H1 (cell line): Measurements from ENCODE around the gene GRID1. TPM values are rescaled to one million over a fixed set of nuclear protein-coding genes. Genes with fewer than 3 reads are reported as not detected.
A peak's percentile ranks its signal among the peaks of the same experiment; 100 is the strongest.

Source experiments
- CTCF ChIA-PET: fragments of 300-600 bp; sonication (Branson Sonifier 250); formaldehyde crosslinking; loops from one replicate; lab custom pipeline; 2021; ENCODE audit not compliant: partially characterized antibody; lab: Charles Lee
- POLR2A ChIA-PET: fragments of 300-600 bp; sonication (Branson Sonifier 250); formaldehyde crosslinking; loops from one replicate; lab custom pipeline; 2021; ENCODE audit warnings: inconsistent platforms; ENCODE audit not compliant: partially characterized antibody; lab: Charles Lee
- DNase-seq, 2 experiments: peaks; one replicate each; pipeline versions ENCODE4 v3.0.0 to v3.0.0-alpha.2; 2010 to 2022; ENCODE audit warnings: low spot score in 2 of 2, low read depth in 1 of 2, mixed read lengths in 1 of 2
- FAIRE-seq: peaks from 2 replicates; lab custom pipeline; 2011; peaks lifted over from hg19 to GRCh38; lab: Jason Lieb, UNC
- H2AFZ ChIP-seq: 2 replicates; pipeline ENCODE4 v1.8.1; 2012; ENCODE audit warnings: low read length, inconsistent platforms
- H2AK5ac ChIP-seq: 2 replicates; pipeline ENCODE4 v1.6.1; 2013; ENCODE audit warnings: low read depth, low read length
- H2BK120ac ChIP-seq: replicated peaks from 2 replicates; pipeline ENCODE3; 2013; ENCODE audit warnings: low read depth, low read length, inconsistent platforms
- H2BK12ac ChIP-seq: 2 replicates; pipeline ENCODE4 v1.6.1; 2013; ENCODE audit warnings: low read depth, low read length
- H2BK15ac ChIP-seq: 2 replicates; pipeline ENCODE4 v1.6.1; 2013; ENCODE audit warnings: low read length
- H2BK20ac ChIP-seq: 2 replicates; pipeline ENCODE4 v1.6.1; 2013; ENCODE audit warnings: low read length
- H2BK5ac ChIP-seq: 2 replicates; pipeline ENCODE4 v1.6.1; 2013; ENCODE audit warnings: low read depth, low read length
- H3K14ac ChIP-seq: 2 replicates; pipeline ENCODE4 v1.6.1; 2013; ENCODE audit warnings: inconsistent platforms; ENCODE audit not compliant: insufficient read length
- H3K18ac ChIP-seq: 2 replicates; pipeline ENCODE4 v1.6.1; 2013; ENCODE audit warnings: low read length; ENCODE audit errors: extremely low read depth
- H3K23ac ChIP-seq: 2 replicates; pipeline ENCODE4 v1.6.1; 2013; ENCODE audit warnings: inconsistent platforms; ENCODE audit not compliant: insufficient read length
- H3K23me2 ChIP-seq: 2 replicates; pipeline ENCODE4 v1.6.1; 2013; ENCODE audit warnings: low read depth, low read length
- H3K27ac ChIP-seq: 2 replicates; pipeline ENCODE4 v1.6.1; 2011; ENCODE audit warnings: low read depth, low read length, inconsistent platforms
- H3K27me3 ChIP-seq, 4 experiments: replicated peaks in 1 of 4; 1 replicate in 1 of 4; 2 replicates in 3 of 4; pipeline versions ENCODE4 v1.6.1 to v1.8.1; 2011 to 2013; ENCODE audit warnings: low read length in 3 of 4, mild to moderate bottlenecking in 3 of 4, inconsistent platforms in 2 of 4, mixed read lengths in 2 of 4, moderate library complexity in 1 of 4; ENCODE audit not compliant: control insufficient read depth in 3 of 4, insufficient read depth in 3 of 4; ENCODE audit errors: extremely low read depth in 1 of 4
- H3K36me3 ChIP-seq, 4 experiments: 2 replicates each; pipeline versions ENCODE4 v1.6.1 to v1.8.1; 2011 to 2013; ENCODE audit warnings: mild to moderate bottlenecking in 4 of 4, low read length in 3 of 4, moderate library complexity in 2 of 4, control low read depth in 1 of 4, inconsistent platforms in 1 of 4; ENCODE audit not compliant: insufficient read depth in 4 of 4, control insufficient read depth in 2 of 4
- H3K4ac ChIP-seq: replicated peaks from 2 replicates; pipeline ENCODE3; 2013; ENCODE audit warnings: low read length, low read depth, mixed read lengths, inconsistent platforms; ENCODE audit not compliant: insufficient read length
- H3K4me1 ChIP-seq, 4 experiments: replicated peaks in 1 of 4; 1 replicate in 1 of 4; 2 replicates in 3 of 4; pipeline versions ENCODE4 v1.6.1 to v1.8.1; 2011 to 2013; ENCODE audit warnings: low read length in 3 of 4, inconsistent platforms in 2 of 4, mixed read lengths in 1 of 4; ENCODE audit not compliant: insufficient read depth in 4 of 4, control insufficient read depth in 3 of 4
- H3K4me2 ChIP-seq, 2 experiments: 2 replicates each; pipeline versions ENCODE4 v1.6.1 to v1.8.1; 2011 to 2013; ENCODE audit warnings: low read depth in 2 of 2, low read length in 2 of 2, control low read depth in 1 of 2, inconsistent platforms in 1 of 2, mild to moderate bottlenecking in 1 of 2; ENCODE audit not compliant: insufficient read depth in 1 of 2
- H3K4me3 ChIP-seq, 4 experiments: fragments of 200-600, 300-600 bp in 1 of 4; sonication (generic), shearing (Covaris generic), sonication (Bioruptor Twin) in 1 of 4; 2 replicates each; pipeline versions ENCODE4 v1.5.1 to v1.8.1; 2011 to 2016; ENCODE audit warnings: low read length in 4 of 4, low read depth in 3 of 4, control low read depth in 2 of 4, inconsistent platforms in 2 of 4, mild to moderate bottlenecking in 2 of 4, mixed read lengths in 1 of 4, moderate library complexity in 1 of 4; ENCODE audit not compliant: insufficient read depth in 2 of 4; ENCODE audit errors: extremely low read depth in 1 of 4
- H3K56ac ChIP-seq: replicated peaks from 2 replicates; pipeline ENCODE3; 2013; ENCODE audit warnings: low read depth, mild to moderate bottlenecking, mixed read lengths, low read length, inconsistent platforms; ENCODE audit not compliant: insufficient read length
- H3K79me1 ChIP-seq: 2 replicates; pipeline ENCODE4 v1.6.1; 2013; ENCODE audit warnings: low read depth, low read length, control low read depth
- H3K79me2 ChIP-seq, 2 experiments: 2 replicates each; pipeline versions ENCODE4 v1.6.1 to v1.8.1; 2012 to 2013; ENCODE audit warnings: low read length in 2 of 2, mild to moderate bottlenecking in 2 of 2, inconsistent platforms in 1 of 2; ENCODE audit not compliant: insufficient read depth in 2 of 2, control insufficient read depth in 1 of 2
- H3K9ac ChIP-seq, 4 experiments: replicated peaks in 1 of 4; 1 replicate in 1 of 4; 2 replicates in 3 of 4; pipeline versions ENCODE4 v1.6.1 to v1.8.1; 2011 to 2013; ENCODE audit warnings: low read depth in 3 of 4, low read length in 3 of 4, control low read depth in 2 of 4, mild to moderate bottlenecking in 2 of 4, moderate library complexity in 2 of 4, inconsistent platforms in 1 of 4; ENCODE audit errors: extremely low read depth in 1 of 4
- H3K9me3 ChIP-seq, 2 experiments: 2 replicates each; pipeline versions ENCODE4 v1.6.1 to v1.8.1; 2012 to 2013; ENCODE audit warnings: mild to moderate bottlenecking in 2 of 2, moderate library complexity in 2 of 2, control low read depth in 1 of 2, inconsistent platforms in 1 of 2, low read depth in 1 of 2, low read length in 1 of 2, mixed read lengths in 1 of 2; ENCODE audit not compliant: insufficient read depth in 2 of 2
- H4K20me1 ChIP-seq, 2 experiments: replicated peaks in 1 of 2; 2 replicates each; pipeline versions ENCODE3 to v1.8.1; 2011 to 2013; ENCODE audit warnings: inconsistent platforms in 2 of 2, low read length in 2 of 2, mild to moderate bottlenecking in 1 of 2; ENCODE audit not compliant: insufficient read depth in 2 of 2, control insufficient read depth in 1 of 2
- H4K5ac ChIP-seq: 2 replicates; pipeline ENCODE4 v1.6.1; 2013; ENCODE audit warnings: low read length, low read depth, mixed read lengths, inconsistent platforms; ENCODE audit not compliant: insufficient read length
- H4K8ac ChIP-seq: 2 replicates; pipeline ENCODE4 v1.8.0; 2013; ENCODE audit warnings: mild to moderate bottlenecking, moderate library complexity, low read length, inconsistent platforms; ENCODE audit not compliant: insufficient read depth; ENCODE audit errors: extremely low read depth
- H4K91ac ChIP-seq: replicated peaks from 2 replicates; pipeline ENCODE3; 2013; ENCODE audit warnings: low read length, mixed read lengths, inconsistent platforms; ENCODE audit not compliant: insufficient read length
- HDAC6 ChIP-seq: IDR thresholded peaks from one replicate; pipeline ENCODE4 v1.7.1; 2012; ENCODE audit warnings: low read depth, mild to moderate bottlenecking, inconsistent platforms, low read length, moderate library complexity
- JUN ChIP-seq: IDR thresholded peaks from 2 replicates; pipeline ENCODE4 v1.6.1; 2011; ENCODE audit warnings: low read depth, mild to moderate bottlenecking, improper control_type of control experiment, low read length
- SP4 ChIP-seq: IDR thresholded peaks from 2 replicates; pipeline ENCODE4 v1.6.1; 2012; ENCODE audit warnings: low read length, inconsistent platforms
- WGBS, 2 experiments: shearing (Covaris generic) in 1 of 2; methylation state at CpG; one replicate each; pipeline versions ENCODE4 v1.1.6 to v1.1.7; 2013 to 2015; ENCODE audit warnings: low lambda C conversion rate in 2 of 2, mixed read lengths in 2 of 2, inconsistent platforms in 1 of 2, low coverage in 1 of 2, missing lambda C conversion rate in 1 of 2; ENCODE audit not compliant: insufficient replicate concordance in 2 of 2, insufficient coverage in 1 of 2, insufficient read length in 1 of 2; ENCODE audit errors: extremely low coverage in 1 of 2, missing lambda C conversion rate in 1 of 2; 5-methylcytosine and 5-hydroxymethylcytosine counted together
- polyA plus RNA-seq, 7 experiments: library from polyadenylated mRNA; depleted of rRNA in 3 of 7; stranded (reverse) in 5 of 7; unstranded in 2 of 7; fragments of >200 nt in 5 of 7; fragments of 200-250 nt in 2 of 7; gene quantifications; 1 replicate in 5 of 7; 2 replicates in 1 of 7; 4 replicates in 1 of 7; pipeline versions ENCODE4 v1.2.1 to v1.2.3, GENCODE V29; 2011 to 2013; ENCODE audit warnings: missing spikeins in 2 of 7, mixed read lengths in 2 of 7
- total RNA-seq: library from RNA; stranded (reverse); fragmentation: NEBNext Ultra II Directional; extraction: Animal tissue kit (Norgen Biotek cat#: 25700); gene quantifications from 2 replicates; pipeline ENCODE4 v1.2.1, GENCODE V29; 2021
- TF ChIP-seq, protein P1 (sequence below): IDR thresholded peaks from 2 replicates; pipeline ENCODE4 v1.6.1; 2011; ENCODE audit warnings: low read depth, mild to moderate bottlenecking, low read length; ENCODE audit not compliant: insufficient read depth

The GRID1 gene
- total and polyA plus RNA-seq, 2 of the 8 experiments (the other 6 are each of a cell fraction or from before 2014, with no cell fraction given), result 0.22 to 0.30 TPM

DNA sequence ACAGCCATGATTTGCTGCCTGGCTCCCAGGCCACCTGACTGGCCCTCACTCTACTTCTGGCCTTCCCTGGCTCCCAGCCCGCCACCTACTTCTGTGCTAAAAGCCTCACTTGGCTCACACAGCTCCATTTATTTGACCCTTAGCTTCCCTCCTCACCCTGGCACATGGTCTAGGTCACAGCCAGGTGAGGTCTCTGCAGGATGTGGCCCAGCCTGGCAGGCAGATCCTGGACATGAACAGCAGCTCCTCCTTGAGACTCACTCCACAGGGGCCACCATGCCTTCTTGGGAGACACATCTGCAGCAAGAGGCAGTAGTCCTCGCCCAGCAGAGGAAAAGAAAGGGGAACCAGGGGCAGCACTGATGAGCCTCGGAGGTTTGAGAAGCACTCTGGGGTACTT is 64.6 kb downstream of the GRID1 start:
- no peaks in the 10 kb centered on the region for H3K79me2 ChIP-seq
- H3K27me3 ChIP-seq, result 0 out of 7 replicates have a peak, but pooled peaks cover 0 to 2% (median 0%) of the 10 kb centered on the region in 4 experiments
- H3K4me3 ChIP-seq, result no peak overlapping the region
- 0 out of 2 replicates have a peak overlapping the region, but pooled peaks have one; percentile 53 for H2AK5ac ChIP-seq
- no peak overlapping the region for H3K18ac ChIP-seq
- H3K27ac ChIP-seq, result no peak overlapping the region
- no peak overlapping the region for H2BK15ac ChIP-seq
- H3K36me3 ChIP-seq, result no peaks in the 10 kb centered on the region
- no peaks in the 10 kb centered on the region for H3K9me3 ChIP-seq
- ChIA-PET POLR2A (no interaction called here), CTCF (interaction anchor here (1.0 to 5.7 kb wide), 5 partner anchors 11 to 1023 kb away, joined by 3 to 33 read pairs (median 3); no protein-coding TSS in a partner anchor)
- no peak overlapping the region for H2BK12ac ChIP-seq
- no peak overlapping the region for H2BK5ac ChIP-seq
- H3K79me1 ChIP-seq, result no peaks in the 10 kb centered on the region
- no peak overlapping the region for H3K4me2 ChIP-seq
- H3K56ac ChIP-seq, result no peak overlapping the region
- no peak overlapping the region for H3K23ac ChIP-seq
- no peak for DNase-seq
- no peak overlapping the region for H3K4ac ChIP-seq
- H4K91ac ChIP-seq, result no peak overlapping the region
- H3K14ac ChIP-seq, result no peak overlapping the region
- H3K23me2 ChIP-seq, result no peaks in the 10 kb centered on the region
- no peak overlapping the region for H2BK120ac ChIP-seq
- H2BK20ac ChIP-seq, result no peak overlapping the region
- FAIRE-seq, result no peak
- no peak overlapping the region; the same call in 1 of the 2 replicates for H4K8ac ChIP-seq
- H3K9ac ChIP-seq, result no peak overlapping the region
- no peak overlapping the region for H2AFZ ChIP-seq
- H4K20me1 ChIP-seq, result no peaks in the 10 kb centered on the region
- no peak overlapping the region for H4K5ac ChIP-seq
- 82% methylated on average over 3 of the region's 3 CpGs; no CpG with 5 or more reads in 1 of the 2 experiments for WGBS, 2 experiments
- peaks cover 0 to 5% (median 0%) of the 10 kb centered on the region in 4 experiments; a peak in 1 of 7 replicates for H3K4me1 ChIP-seq
- no peak for TF ChIP-seq HDAC6
- TF ChIP-seq, protein P1, sequence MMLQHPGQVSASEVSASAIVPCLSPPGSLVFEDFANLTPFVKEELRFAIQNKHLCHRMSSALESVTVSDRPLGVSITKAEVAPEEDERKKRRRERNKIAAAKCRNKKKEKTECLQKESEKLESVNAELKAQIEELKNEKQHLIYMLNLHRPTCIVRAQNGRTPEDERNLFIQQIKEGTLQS, result no peak
- TF ChIP-seq JUN, result no peak
- TF ChIP-seq SP4, result no peak
